Eye (tissue), 1 donor: ENCODE measurements around the gene IL23R.
"Not testable (repeated sequence)": the region's sequence is repeated elsewhere in the genome, so short reads cannot be mapped to it uniquely, and the experiment has no call there.

ENCODE experiments used
- DNase-seq: peaks from one replicate; pipeline ENCODE4 v3.0.0-alpha.2; 2015

IL23R gene, protein sequence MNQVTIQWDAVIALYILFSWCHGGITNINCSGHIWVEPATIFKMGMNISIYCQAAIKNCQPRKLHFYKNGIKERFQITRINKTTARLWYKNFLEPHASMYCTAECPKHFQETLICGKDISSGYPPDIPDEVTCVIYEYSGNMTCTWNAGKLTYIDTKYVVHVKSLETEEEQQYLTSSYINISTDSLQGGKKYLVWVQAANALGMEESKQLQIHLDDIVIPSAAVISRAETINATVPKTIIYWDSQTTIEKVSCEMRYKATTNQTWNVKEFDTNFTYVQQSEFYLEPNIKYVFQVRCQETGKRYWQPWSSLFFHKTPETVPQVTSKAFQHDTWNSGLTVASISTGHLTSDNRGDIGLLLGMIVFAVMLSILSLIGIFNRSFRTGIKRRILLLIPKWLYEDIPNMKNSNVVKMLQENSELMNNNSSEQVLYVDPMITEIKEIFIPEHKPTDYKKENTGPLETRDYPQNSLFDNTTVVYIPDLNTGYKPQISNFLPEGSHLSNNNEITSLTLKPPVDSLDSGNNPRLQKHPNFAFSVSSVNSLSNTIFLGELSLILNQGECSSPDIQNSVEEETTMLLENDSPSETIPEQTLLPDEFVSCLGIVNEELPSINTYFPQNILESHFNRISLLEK

DNA sequence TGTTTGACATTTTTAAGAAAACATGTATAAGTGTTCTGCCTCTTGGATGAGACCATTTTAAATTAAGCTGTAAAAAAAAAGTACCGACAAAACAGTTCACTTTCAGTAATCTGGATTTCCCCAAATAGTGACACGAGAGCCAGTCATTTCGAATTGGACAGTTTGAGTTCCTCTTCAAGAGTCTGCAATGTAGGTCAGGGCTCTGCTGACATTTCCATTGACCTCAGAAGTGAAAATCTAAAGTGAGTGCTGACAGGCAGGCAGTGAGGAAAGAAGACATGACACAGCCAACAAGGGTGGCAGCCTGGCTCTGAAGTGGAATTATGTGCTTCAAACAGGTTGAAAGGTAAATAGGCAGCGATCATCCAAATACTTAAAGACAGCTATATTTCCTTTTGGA lies at the start of gene IL23R:
TSS of gene IL23R (plus strand) at position 259 of the 400 bp plus-strand sequence. CDS start 1,667 bp downstream, outside the sequence.
- DNase-seq, result peak; percentile 13

GRCh38 chr1:67118191-67118590 lies 48.1 kb upstream of the IL23R start:
- no peak for DNase-seq

GRCh38 chr1:67118646-67119045 lies 47.6 kb upstream of the IL23R start:
- no peak for DNase-seq

GRCh38 chr1:67120855-67121619 lies 45.2 kb upstream of the IL23R start:
- no peak for DNase-seq

- no peak for DNase-seq
These were observed 41.8 kb upstream of the IL23R start for GRCh38 chr1:67124455-67124854.

DNA sequence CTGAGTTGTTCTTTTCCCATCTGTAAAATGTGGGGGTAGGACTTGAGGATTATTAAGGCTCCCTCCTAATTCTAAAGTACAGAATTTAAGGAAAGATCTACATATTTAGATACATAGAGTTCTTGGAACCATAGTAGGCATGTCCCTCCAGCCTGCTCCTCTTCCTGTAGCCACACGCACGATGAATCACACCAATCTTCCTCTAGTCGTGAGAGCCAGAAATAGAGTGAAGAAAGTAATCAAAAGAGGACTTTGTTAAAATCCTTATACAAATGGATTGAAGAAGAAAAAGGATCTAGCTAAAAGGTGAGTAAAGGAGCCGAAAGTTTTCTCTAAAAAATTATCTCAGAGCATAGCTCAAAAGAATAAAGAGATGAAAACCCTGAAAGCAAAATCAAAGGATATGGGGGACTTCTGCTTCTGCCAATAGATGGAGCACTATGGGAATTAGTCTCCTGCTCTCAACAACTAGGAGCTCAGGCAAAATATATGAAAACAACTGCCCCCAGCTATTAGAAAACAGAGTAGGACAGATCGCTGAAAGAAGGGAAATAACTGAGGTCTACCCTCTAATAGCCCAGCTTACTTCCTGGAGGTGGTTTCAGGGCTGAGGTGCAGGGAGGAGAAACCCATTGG lies 40.0 kb upstream of the IL23R start:
- DNase-seq, result no peak

DNA sequence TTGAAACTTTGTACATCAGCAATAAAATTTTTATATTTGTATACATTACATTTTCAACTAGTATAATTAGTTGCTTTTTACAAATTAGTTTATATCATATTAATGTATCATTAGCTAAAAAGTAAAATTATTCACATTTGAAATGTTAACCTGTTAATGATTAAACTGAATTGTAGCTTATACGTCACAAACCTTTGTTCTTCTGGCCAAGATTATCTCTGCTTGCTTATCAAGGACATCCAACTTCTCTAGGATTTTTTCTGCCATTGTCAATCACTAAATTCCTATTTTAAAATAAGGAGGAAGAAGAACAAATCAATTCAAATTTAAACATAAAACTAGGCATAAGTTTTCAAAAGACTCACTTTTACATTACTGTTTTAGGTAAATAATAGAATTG lies 39.3 kb upstream of the IL23R start:
- DNase-seq, result no peak

- no peak for DNase-seq
These were observed 35.6 kb upstream of the IL23R start for GRCh38 chr1:67130673-67131072.

- DNase-seq, result no peak
These were observed 33.1 kb upstream of the IL23R start for GRCh38 chr1:67133177-67133576.

DNA sequence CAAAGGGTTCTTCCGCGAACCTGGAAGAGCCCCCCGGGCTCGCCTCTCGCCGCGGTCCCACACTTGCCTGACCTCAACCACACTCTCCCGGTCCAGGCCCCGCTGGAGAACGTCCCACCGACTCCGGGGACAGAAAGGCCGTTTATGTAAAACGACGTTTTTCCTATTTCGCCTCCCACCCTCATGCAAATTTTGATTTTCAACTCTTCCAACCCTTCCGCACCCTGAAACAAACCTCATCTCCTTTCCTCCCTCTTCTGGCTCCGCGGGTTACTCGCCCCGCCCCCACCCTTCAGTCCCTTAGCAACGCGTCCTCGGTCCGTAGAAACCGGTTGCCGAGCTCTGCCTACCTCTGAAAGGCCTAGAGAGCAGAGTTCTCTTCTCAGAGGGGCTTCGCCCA lies 31.6 kb upstream of the IL23R start, which contains the start of gene C1orf141:
TSS of gene C1orf141 (minus strand) at position 276 of the 400 bp plus-strand sequence. CDS start 7,730 bp downstream, outside the sequence.
- DNase-seq, result peak; percentile 85

GRCh38 chr1:67135354-67135753 lies 30.9 kb upstream of the IL23R start:
- no peak for DNase-seq

- DNase-seq, result no peak
These were observed 28.9 kb upstream of the IL23R start for GRCh38 chr1:67137307-67137753.

DNA sequence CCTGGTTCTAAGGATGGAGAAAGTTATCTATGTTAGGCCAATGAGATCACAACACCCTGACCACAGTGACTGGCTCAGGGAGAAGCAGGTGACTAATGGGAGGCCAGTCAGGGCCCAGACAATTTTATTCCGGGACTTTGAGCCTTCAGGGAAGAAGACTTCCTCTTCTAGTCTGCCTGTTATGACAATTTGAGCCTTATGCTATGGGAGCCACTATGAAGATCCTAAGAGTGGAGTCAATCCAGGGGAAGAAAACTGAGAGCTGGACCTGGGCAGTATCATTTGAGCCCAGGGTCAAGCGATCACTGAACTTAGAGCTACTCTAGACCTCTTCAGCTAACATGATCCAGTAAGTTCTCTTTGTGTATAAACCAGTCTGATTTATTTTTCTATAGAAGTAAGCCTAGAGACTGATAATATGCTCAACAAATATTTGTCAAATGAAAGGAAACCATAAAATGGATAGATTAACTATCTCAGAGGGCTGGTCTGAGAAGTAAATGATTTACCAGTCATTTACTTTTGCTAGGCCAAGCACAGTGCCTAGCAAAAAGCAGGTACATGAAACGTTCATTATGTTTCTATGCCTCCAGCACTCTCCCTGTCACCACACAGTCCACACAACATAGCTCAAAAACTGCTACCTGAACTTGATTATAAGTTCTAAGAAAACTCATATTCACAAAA lies 27.3 kb upstream of the IL23R start:
- no peak for DNase-seq

DNA sequence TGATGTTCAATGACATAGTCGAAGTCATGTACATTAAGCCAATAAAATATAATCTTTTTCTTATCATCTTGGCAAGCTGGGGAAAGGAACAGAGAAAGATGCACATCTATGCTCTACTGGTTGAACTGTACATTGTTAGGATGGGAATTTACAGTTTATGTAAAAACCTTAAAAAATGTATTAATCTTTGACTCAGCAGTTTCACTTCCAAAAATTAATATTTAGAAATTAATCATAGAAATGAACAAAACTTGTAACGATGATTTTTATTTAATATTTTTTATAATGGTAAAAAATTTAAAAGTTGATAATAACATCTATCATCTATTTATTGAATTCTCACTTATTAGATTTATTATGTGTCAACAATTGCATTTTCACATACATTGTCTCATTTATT lies 25.8 kb upstream of the IL23R start:
- no peak for DNase-seq

DNA sequence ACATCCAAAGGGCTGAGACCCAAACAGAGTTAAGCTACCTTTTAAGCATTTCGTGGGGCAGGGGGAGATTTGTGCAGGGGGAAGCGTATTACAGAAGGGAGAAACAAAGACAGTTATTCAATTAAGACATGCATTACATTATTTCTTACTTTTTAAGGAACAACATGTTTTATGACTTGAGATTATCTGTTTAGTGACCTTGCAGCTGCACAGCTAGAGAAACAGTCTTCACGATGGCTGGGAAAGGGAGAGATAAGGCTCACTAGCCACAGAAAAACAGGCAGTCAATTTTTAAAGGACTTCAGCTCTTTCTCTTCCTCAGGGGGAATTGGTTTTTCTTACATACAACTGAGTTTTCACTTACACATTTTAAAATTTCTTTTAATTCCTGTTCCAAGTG lies 24.4 kb upstream of the IL23R start:
- not testable (repeated sequence) for DNase-seq

- no peak for DNase-seq
These were observed 23.3 kb upstream of the IL23R start for GRCh38 chr1:67142931-67143330.

- DNase-seq, result no peak
These were observed 22.3 kb upstream of the IL23R start for GRCh38 chr1:67143966-67144365.

GRCh38 chr1:67144696-67145095 lies 21.6 kb upstream of the IL23R start:
- no peak for DNase-seq

- DNase-seq, result no peak
These were observed 20.2 kb upstream of the IL23R start for GRCh38 chr1:67146101-67146500.

- DNase-seq, result no peak
These were observed 19.7 kb upstream of the IL23R start for GRCh38 chr1:67146539-67146938.

- not testable (repeated sequence) for DNase-seq
These were observed 18.3 kb upstream of the IL23R start for GRCh38 chr1:67147973-67148372.

DNA sequence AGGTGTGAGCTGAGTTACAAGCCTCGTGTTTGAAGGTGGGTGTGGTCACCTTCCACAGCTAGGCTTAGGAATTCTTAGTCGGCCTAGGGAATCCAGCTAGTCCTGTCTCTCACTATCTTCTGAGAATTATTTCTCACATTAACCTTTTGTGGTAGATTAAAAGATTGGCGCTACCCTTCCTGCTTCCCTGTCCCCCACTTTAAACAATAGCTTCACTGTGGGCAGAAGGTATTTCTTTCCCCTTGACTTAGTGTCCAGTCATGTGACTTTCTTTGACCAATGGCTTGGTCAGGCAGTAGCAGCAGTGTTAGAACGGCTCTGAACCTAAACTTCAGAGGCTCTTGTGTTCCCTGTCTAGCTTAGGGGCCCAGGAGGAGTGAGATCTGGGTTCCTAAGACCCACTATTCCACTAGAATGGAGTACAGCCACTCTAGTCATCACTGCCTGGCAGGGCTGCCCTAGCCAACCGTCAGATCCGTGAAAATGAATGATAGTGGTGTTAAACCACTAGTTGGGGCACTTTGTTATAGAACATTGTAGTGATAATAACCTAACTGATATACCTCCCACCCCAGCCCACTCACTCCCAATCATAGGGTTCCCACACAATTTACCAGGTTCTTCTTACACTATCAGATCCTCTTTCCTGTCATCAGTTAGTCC lies 17.6 kb upstream of the IL23R start:
- DNase-seq, result no peak
